Endodermal cell (in vitro differentiated cells): ENCODE data around the gene TMTC1. TPM values are rescaled to one million over a fixed set of nuclear protein-coding genes. Genes with fewer than 3 reads are reported as not detected.
A peak's percentile ranks its signal among the peaks of the same experiment; 100 is the strongest.

Experiments used
- DNase-seq: peaks from one replicate; pipeline ENCODE4 v3.0.0-alpha.2; 2017
- H3K27ac ChIP-seq: 2 replicates; pipeline ENCODE4 v1.5.1; 2013; ENCODE audit warnings: mild to moderate bottlenecking, low read depth, low read length, moderate library complexity
- H3K27me3 ChIP-seq: 2 replicates; pipeline ENCODE4 v1.6.1; 2013; ENCODE audit warnings: mild to moderate bottlenecking, low read length, moderate library complexity; ENCODE audit not compliant: insufficient read depth, control insufficient read depth, poor library complexity, severe bottlenecking
- H3K36me3 ChIP-seq: 2 replicates; pipeline ENCODE4 v1.7.0; 2013; ENCODE audit warnings: mild to moderate bottlenecking, low read length, moderate library complexity; ENCODE audit not compliant: control insufficient read depth, insufficient read depth
- H3K4me1 ChIP-seq: one replicate; pipeline ENCODE4 v1.7.0; 2013; ENCODE audit warnings: low read length; ENCODE audit not compliant: control insufficient read depth, insufficient read depth
- H3K4me3 ChIP-seq: 2 replicates; pipeline ENCODE4 v1.5.1; 2013; ENCODE audit warnings: mild to moderate bottlenecking, low read length, moderate library complexity
- H3K9ac ChIP-seq: 2 replicates; pipeline ENCODE4 v1.6.1; 2013; ENCODE audit warnings: mild to moderate bottlenecking, low read length, moderate library complexity; ENCODE audit not compliant: poor library complexity, severe bottlenecking; ENCODE audit errors: extremely low read depth
- H3K9me3 ChIP-seq: 2 replicates; pipeline ENCODE4 v1.6.1; 2013; ENCODE audit warnings: mild to moderate bottlenecking, low read length, moderate library complexity; ENCODE audit not compliant: control insufficient read depth
- H3K27ac Mint-ChIP-seq: 2 replicates; pipeline ENCODE4 v1.8.0; 2020; ENCODE audit warnings: mixed read lengths
- H3K27me3 Mint-ChIP-seq: 2 replicates; pipeline ENCODE4 v1.8.0; 2021; ENCODE audit warnings: mild to moderate bottlenecking, mixed read lengths; ENCODE audit not compliant: insufficient read depth
- H3K36me3 Mint-ChIP-seq: 2 replicates; pipeline ENCODE4 v1.8.0; 2020; ENCODE audit warnings: low read depth, mixed read lengths
- H3K4me1 Mint-ChIP-seq: 2 replicates; pipeline ENCODE4 v1.8.0; 2020; ENCODE audit warnings: mixed read lengths
- H3K4me3 Mint-ChIP-seq: 2 replicates; pipeline ENCODE4 v1.8.0; 2020; ENCODE audit warnings: mild to moderate bottlenecking, moderate library complexity, mixed read lengths
- H3K9me3 Mint-ChIP-seq: 2 replicates; pipeline ENCODE4 v1.8.0; 2020; ENCODE audit warnings: mild to moderate bottlenecking, mixed read lengths
- WGBS, 2 experiments: methylation state at CpG; one replicate each; pipeline versions ENCODE4 v1.1.5 to v1.1.7; 2013; ENCODE audit warnings: missing lambda C conversion rate in 2 of 2, mixed read lengths in 1 of 2; ENCODE audit not compliant: insufficient coverage in 1 of 2, insufficient read length in 1 of 2; 5-methylcytosine and 5-hydroxymethylcytosine counted together
- total RNA-seq, 2 donors: library from RNA; stranded (reverse); fragmentation: NEBNext Ultra II Directional in 1 of 2; extraction: Animal tissue kit (Norgen Biotek cat#: 25700) in 1 of 2; gene quantifications; 2 replicates in 1 of 2; 3 replicates in 1 of 2; pipeline ENCODE4 v1.2.1, GENCODE V29; 2021
- TF ChIP-seq, protein P1 (sequence below): fragments of 200-600 bp; sonication (generic); conservative IDR thresholded peaks from 2 replicates; pipeline ENCODE4 v1.5.0; 2021; ENCODE audit warnings: antibody characterized with exemption, mild to moderate bottlenecking

TMTC1 gene
- total RNA-seq, 2 donors from 2014 or later: 31.6 to 71.0 TPM

DNA sequence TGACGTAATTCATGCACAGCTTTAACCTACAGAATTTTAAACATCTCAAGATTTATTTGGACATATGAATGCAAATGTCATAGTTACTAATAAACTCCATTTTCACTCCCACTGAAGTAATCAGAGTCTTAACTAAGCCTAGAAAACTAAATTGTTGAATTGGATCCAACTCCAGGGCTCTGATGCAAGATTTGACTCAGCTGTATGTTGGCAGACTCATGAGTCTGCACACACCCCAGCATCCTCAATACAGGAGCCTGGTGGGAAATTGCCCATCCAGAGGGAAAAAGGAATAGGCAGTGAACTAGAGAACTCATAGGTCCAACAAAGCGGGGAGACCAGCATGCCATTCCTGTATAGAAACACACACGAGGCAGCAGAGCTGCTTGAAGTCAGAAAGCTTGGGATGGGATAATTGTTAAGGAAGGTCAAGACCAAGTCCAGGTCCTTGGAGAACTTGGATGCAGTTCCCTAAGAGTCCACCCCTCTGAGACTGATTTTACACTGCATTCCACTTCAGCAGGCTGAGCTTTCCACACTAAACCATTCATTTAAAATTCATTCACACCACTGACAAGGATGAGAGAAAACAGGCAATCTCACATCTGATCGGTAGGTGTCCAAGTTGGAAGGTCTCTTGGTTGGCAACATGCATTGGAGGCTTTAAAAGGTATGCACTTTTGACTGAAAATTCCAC, 14.4 kb downstream of the TMTC1 start:
- no peak overlapping the region for H3K4me3 Mint-ChIP-seq
- peaks cover 16% of the 10 kb centered on the region for H3K4me1 Mint-ChIP-seq
- H3K27ac Mint-ChIP-seq: no peak overlapping the region
- H3K36me3 Mint-ChIP-seq: peaks cover 24% of the 10 kb centered on the region
- H3K4me3 ChIP-seq: no peak overlapping the region
- peaks cover under 1% of the 10 kb centered on the region for H3K9me3 ChIP-seq
- TF ChIP-seq, protein P1, sequence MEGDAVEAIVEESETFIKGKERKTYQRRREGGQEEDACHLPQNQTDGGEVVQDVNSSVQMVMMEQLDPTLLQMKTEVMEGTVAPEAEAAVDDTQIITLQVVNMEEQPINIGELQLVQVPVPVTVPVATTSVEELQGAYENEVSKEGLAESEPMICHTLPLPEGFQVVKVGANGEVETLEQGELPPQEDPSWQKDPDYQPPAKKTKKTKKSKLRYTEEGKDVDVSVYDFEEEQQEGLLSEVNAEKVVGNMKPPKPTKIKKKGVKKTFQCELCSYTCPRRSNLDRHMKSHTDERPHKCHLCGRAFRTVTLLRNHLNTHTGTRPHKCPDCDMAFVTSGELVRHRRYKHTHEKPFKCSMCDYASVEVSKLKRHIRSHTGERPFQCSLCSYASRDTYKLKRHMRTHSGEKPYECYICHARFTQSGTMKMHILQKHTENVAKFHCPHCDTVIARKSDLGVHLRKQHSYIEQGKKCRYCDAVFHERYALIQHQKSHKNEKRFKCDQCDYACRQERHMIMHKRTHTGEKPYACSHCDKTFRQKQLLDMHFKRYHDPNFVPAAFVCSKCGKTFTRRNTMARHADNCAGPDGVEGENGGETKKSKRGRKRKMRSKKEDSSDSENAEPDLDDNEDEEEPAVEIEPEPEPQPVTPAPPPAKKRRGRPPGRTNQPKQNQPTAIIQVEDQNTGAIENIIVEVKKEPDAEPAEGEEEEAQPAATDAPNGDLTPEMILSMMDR: peak; percentile 30
- no peak for DNase-seq
- WGBS, 2 experiments: 93% methylated on average over 3 to 4 of the region's 4 CpGs
- no peaks in the 10 kb centered on the region for H3K9me3 Mint-ChIP-seq
- H3K9ac ChIP-seq: no peak overlapping the region
- H3K27ac ChIP-seq: no peak overlapping the region
- no peaks in the 10 kb centered on the region for H3K27me3 Mint-ChIP-seq
- no peaks in the 10 kb centered on the region for H3K27me3 ChIP-seq
- no peaks in the 10 kb centered on the region for H3K4me1 ChIP-seq
- peaks cover 16% of the 10 kb centered on the region for H3K36me3 ChIP-seq

DNA sequence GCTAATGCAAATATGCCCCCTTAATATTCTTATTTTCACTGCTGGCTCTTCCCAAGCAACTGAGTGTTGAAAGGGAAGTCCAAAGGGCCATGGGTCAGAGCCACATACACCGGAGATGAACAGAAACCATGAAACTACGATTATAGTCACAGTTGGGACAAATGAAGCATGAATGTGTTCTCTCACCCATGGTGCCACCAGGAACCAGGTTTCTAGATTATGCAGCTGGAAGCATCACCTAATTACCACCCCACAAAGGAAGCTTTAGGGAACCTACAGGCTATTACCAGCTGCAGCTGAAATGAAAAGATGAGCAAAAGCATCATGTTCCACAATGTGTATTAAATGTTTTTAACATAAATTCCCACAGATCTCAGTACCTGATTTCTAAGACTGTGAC, 15.4 kb downstream of the TMTC1 start:
- WGBS, 2 experiments: 0 to 49% methylated on average over 1 to 2 of the region's 2 CpGs

GRCh38 chr12:29763301-29763683, 20.4 kb downstream of the TMTC1 start:
- H3K4me3 Mint-ChIP-seq: no peak overlapping the region
- TF ChIP-seq, protein P1: no peak
- H3K27me3 Mint-ChIP-seq: no peaks in the 10 kb centered on the region
- H3K4me1 Mint-ChIP-seq: peaks cover 1% of the 10 kb centered on the region
- no peaks in the 10 kb centered on the region for H3K4me1 ChIP-seq
- H3K36me3 ChIP-seq: peaks cover 49% of the 10 kb centered on the region
- no peak overlapping the region for H3K27ac Mint-ChIP-seq
- no peak overlapping the region for H3K9ac ChIP-seq
- H3K27ac ChIP-seq: no peak overlapping the region
- H3K9me3 Mint-ChIP-seq: peaks cover 7% of the 10 kb centered on the region
- H3K4me3 ChIP-seq: no peak overlapping the region
- H3K9me3 ChIP-seq: peaks cover 13% of the 10 kb centered on the region
- no peak for DNase-seq
- no peaks in the 10 kb centered on the region for H3K27me3 ChIP-seq
- peaks cover 38% of the 10 kb centered on the region for H3K36me3 Mint-ChIP-seq

More for the DNA sequence above, 15.4 kb downstream of the TMTC1 start:
- no peaks in the 10 kb centered on the region for H3K9me3 ChIP-seq
- Mint-ChIP-seq H3K9me3 (no peaks in the 10 kb centered on the region), H3K36me3 (peaks cover 18% of the 10 kb centered on the region), H3K27me3 (no peaks in the 10 kb centered on the region), H3K4me3 (no peak overlapping the region), H3K27ac (no peak overlapping the region), H3K4me1 (peaks cover 14% of the 10 kb centered on the region)
- no peak overlapping the region for H3K27ac ChIP-seq
- no peak overlapping the region for H3K4me3 ChIP-seq
- DNase-seq: no peak
- H3K4me1 ChIP-seq: no peaks in the 10 kb centered on the region
- TF ChIP-seq, protein P1: no peak
- H3K36me3 ChIP-seq: peaks cover 16% of the 10 kb centered on the region
- H3K9ac ChIP-seq: no peak overlapping the region
- no peaks in the 10 kb centered on the region for H3K27me3 ChIP-seq
